GM10248 (cell line): ENCODE data around the gene SERTAD3.
A peak's percentile ranks its signal among the peaks of the same experiment; 100 is the strongest.

Experiments used
- CTCF ChIA-PET: fragments of 300-600 bp; sonication (Branson Sonifier 250); formaldehyde crosslinking; extraction: SDS; loops from one replicate; lab custom pipeline; 2021; ENCODE audit warnings: antibody characterized with exemption; lab: Yijun Ruan, JAX
- POLR2A ChIA-PET: fragments of 350-650 bp; sonication (Branson Sonifier 250); formaldehyde crosslinking; extraction: SDS; loops from one replicate; lab custom pipeline; 2020; ENCODE audit warnings: antibody characterized with exemption; lab: Yijun Ruan, JAX
- DNase-seq: peaks from one replicate; pipeline ENCODE4 v3.0.0; 2012; ENCODE audit errors: extremely low spot score
- TF ChIP-seq, protein P1 (sequence below): IDR thresholded peaks from 2 replicates; pipeline ENCODE4 v1.5.1; 2012; ENCODE audit warnings: mild to moderate bottlenecking, low read depth; ENCODE audit errors: extremely low read depth, missing control alignments, control extremely low read depth

SERTAD3 gene

GRCh38 chr19:40417643-40417981 is 26.5 kb downstream of the SERTAD3 start:
- ChIA-PET CTCF (interaction anchor here (0.6 to 2.0 kb wide), 5 partner anchors 10 to 47 kb away, joined by 3 to 10 read pairs (median 3); partner anchors contain the start of gene BLVRB), POLR2A (interaction anchor here (0.8 to 1.2 kb wide), 2 partner anchors 9 to 11 kb away, joined by 4 to 5 read pairs; partner anchors contain the start of gene SERTAD1)
- DNase-seq: peak; percentile 20
- TF ChIP-seq, protein P1, sequence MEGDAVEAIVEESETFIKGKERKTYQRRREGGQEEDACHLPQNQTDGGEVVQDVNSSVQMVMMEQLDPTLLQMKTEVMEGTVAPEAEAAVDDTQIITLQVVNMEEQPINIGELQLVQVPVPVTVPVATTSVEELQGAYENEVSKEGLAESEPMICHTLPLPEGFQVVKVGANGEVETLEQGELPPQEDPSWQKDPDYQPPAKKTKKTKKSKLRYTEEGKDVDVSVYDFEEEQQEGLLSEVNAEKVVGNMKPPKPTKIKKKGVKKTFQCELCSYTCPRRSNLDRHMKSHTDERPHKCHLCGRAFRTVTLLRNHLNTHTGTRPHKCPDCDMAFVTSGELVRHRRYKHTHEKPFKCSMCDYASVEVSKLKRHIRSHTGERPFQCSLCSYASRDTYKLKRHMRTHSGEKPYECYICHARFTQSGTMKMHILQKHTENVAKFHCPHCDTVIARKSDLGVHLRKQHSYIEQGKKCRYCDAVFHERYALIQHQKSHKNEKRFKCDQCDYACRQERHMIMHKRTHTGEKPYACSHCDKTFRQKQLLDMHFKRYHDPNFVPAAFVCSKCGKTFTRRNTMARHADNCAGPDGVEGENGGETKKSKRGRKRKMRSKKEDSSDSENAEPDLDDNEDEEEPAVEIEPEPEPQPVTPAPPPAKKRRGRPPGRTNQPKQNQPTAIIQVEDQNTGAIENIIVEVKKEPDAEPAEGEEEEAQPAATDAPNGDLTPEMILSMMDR: no peak

DNA sequence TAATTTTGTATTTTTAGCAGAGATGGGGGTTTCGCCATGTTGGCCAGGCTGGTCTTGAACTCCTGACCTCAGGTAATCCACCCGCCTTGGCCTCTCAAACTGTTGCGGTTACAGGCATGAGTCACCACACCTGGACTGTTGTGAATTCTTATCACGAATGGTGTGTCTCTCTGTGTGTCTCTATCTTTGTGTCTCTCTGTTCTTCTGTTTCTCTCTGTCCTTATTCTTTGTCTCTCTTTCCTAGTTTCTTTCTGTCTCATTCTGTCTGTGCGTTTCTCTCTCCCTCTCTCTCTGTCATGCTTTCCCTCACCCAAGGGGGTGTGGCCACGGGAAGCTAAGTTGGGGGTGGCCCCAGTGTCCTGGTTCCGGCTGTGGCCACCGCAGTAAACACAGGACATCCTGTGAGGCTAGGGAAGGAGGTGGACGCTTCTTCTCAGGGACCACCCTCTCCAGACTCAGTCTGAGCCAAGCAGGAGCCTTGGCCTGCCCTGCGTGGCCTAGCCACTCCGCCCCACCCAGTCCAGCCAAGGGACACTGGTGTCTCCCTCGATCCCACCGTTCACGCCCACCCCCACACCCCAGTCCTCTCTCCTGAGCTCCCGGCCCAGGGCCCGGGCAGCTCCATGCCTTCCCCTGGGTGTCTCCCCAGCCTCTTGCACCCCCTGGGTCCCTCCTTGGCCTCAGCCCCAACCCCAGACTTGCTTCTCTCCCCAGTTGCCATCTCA is 27.1 kb downstream of the SERTAD3 start:
- ChIA-PET CTCF (interaction anchor here (0.6 to 2.0 kb wide), 5 partner anchors 7 to 48 kb away, joined by 3 to 10 read pairs (median 3); partner anchors contain the start of gene BLVRB), POLR2A (interaction anchor here (0.8 to 1.2 kb wide), 2 partner anchors 9 to 11 kb away, joined by 4 to 5 read pairs; partner anchors contain the start of gene SERTAD1)
- DNase-seq: peak; percentile 33
- TF ChIP-seq, protein P1: no peak

DNA sequence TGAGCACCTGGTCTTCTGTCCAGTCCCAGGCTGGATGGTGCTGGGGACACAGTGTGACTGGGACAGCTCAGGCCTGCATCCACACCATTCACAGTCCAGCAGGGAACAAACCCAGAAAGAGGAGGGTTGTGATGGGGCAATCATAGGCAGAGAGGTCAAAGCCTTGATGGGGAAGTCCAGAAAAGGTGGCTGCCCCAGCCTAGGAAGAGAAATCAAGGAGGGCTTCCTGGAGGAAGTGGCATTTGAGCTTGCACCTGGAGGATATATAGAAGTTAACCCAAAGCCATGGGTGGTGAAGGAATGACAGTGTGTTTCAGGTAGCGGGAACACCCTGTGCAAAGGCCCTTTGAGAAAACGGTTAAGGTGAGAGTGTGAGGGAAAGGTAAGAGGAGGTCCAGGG is 28.4 kb downstream of the SERTAD3 start:
- TF ChIP-seq, protein P1: no peak
- POLR2A ChIA-PET: no interaction called here
- CTCF ChIA-PET: interaction anchor here (1.1 to 2.8 kb wide), 4 partner anchors 9 to 187 kb away, joined by 3 to 11 read pairs (median 4); partner anchors contain the start of gene SERTAD1
- DNase-seq: no peak

DNA sequence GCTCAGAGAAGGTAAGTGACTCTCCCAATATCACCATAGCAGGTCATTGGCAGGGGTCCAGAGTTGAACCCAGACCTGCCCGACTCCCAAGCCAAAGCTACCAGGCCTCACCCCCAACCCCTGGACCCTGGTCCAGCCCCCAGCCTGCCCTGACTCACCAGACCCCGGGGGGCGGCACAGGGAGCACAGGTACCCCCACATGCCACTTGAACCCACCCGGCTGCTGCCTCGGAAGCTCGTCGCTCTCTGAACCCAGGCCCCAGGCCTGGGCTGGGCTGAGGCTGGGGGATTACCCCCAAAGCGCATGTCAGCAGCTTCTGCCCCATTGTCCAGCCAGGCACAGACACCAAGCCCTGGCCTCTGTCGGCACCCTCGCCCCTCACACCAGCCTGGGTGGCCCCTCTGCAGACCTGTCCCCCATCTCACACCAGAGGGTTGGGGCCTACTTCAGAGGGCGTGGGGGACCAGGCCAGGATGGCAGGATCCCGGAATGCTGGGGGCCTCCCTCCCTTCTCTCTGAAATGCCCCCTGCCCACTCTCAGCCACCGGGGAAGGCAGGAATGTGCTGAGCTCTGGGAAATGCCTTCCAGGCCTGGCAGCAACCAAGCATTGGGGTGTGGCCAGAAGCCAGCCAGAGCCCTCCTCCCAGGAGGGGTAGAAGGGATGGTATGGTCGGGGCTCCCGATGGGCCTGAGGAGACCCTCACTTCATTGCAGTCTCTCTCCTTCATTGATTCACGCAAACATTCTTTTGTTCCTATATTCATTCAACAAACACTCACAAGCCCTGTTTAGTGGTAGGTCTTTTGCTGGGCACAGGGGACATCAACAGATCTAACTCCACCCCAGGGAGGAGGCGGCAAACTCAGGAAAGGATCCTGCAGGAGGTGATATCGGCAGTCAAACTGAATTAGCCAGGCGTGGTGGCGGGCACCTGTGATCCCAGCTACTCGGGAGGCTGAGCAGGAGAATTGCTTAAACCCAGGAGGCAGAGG is 29.3 kb downstream of the SERTAD3 start:
- no peak for DNase-seq
- ChIA-PET POLR2A (no interaction called here), CTCF (interaction anchor here (0.9 to 2.8 kb wide), 5 partner anchors 10 to 188 kb away, joined by 3 to 11 read pairs (median 4); partner anchors contain the start of gene SERTAD1)
- TF ChIP-seq, protein P1: no peak

- ChIA-PET CTCF (interaction anchor here (1.4 to 2.9 kb wide), 4 partner anchors 9 to 51 kb away, joined by 3 to 12 read pairs (median 7); partner anchors contain the start of gene SERTAD1), POLR2A (interaction anchor here (0.8 kb wide), 1 partner anchor 7 kb away, joined by 3 read pairs; no protein-coding TSS in a partner anchor)
- TF ChIP-seq, protein P1: no peak
- DNase-seq: peak; percentile 14
Measured at GRCh38 chr19:40413291-40413845, 30.8 kb downstream of the SERTAD3 start, which contains the start of gene PRX. TSS of gene PRX (minus strand) at chr19:40413378. CDS start at chr19:40407932, 5,446 bp downstream.
